Gastrocnemius medialis (tissue), 4 donors: ENCODE results near the gene SHC4.

Experiments used
- CTCF ChIP-seq, 5 experiments: fragments of 450-650 bp in 3 of 5; fragments of 200-600 bp in 2 of 5; sonication (generic) in 2 of 5; IDR thresholded peaks in 4 of 5; conservative IDR thresholded peaks in 1 of 5; 1 replicate in 4 of 5; 2 replicates in 1 of 5; pipeline ENCODE4 v1.5.1; 2016 to 2019; ENCODE audit warnings: antibody characterized with exemption in 5 of 5, mild to moderate bottlenecking in 3 of 5, moderate library complexity in 3 of 5
- POLR2A ChIP-seq, 2 donors: fragments of 450-650 bp; IDR thresholded peaks; one replicate each; pipeline ENCODE4 v1.6.1; 2017; ENCODE audit warnings: antibody characterized with exemption in 2 of 2, mild to moderate bottlenecking in 2 of 2, moderate library complexity in 2 of 2

- no peak for TF ChIP-seq CTCF (IDR thresholded peaks at IDR 0.05 in 4 of 5, conservative IDR thresholded peaks at IDR 0.05 in 1 of 5)
- no peak for TF ChIP-seq POLR2A (IDR thresholded peaks at IDR 0.05)
Measured at GRCh38 chr15:48806151-48806550, 157.6 kb downstream of the SHC4 start.
